ENCODE measurements around the gene NCOR1.
A peak's percentile ranks its signal among the peaks of the same experiment; 100 is the strongest.

Gene NCOR1

DNA sequence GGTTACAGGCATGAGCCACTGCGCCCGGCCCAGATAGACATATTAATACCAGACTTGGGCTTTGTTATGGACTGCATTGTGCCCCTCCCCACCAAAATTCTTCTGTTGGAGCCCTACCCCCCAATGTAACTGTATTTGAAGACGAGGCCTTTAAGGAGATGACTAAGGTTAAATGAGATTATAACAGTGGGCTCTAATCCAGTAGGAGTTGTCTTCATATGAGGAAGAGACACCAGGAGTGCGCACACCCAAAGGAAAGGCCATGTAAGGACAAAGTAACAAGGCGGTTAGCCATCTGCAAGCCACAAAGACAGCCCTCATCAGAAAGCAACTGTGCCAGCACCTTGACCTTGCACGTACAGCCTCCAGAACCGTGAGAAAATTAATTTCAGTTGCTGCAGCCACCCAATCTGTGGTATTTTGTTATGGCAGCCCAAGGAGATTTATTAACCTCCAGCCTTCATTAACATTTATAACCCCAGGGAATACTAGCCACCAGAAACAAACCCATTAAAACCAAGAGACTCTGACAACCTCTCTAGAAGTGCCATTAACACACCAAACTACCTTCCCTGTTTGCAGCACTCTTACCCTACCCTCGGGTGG is 108.1 kb downstream of the NCOR1 start:
- Mint-ChIP-seq H3K27ac (peak overlapping the region; percentile 9), H3K27me3 (no peaks in the 10 kb centered on the region), H3K4me3 (no peak overlapping the region), H3K4me1 (no peaks in the 10 kb centered on the region), H3K9me3 (no peaks in the 10 kb centered on the region), H3K36me3 (ENCODE audit: low read depth) (peaks cover 30% of the 10 kb centered on the region)
- ATAC-seq (no peak), DNase-seq (no peak)

DNA sequence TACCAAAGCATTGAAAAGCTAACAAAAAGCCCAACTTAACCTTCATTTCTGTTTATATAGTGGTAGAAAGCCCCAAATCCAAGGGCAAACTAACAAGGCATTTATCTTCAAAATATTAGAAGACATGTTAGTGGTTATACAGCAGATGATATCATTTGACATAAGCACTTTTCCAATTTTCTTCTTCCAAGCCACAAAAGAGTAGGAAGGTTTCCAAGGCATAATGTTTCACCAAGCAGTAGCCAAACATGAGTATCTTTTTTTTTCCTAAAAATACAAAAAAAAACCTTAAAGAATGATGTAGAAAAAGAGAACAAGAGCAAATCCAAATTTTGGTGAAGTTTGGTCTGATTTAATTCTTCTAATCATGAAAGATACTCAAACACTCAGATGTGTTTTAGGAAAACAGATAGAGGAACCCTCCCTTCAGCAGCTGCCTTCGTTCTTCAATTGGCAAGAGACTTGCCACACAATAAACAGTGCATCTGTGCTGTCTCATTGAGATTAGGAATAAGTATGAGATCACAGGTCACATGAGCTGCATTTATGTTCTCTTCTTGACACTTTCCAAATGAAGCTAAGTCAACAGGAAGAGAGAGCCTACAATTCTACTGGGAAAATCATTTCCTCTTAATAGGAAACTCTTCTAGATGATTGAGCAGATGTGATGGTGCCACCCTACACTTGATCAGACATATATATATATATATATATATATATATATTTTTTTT is 109.0 kb downstream of the NCOR1 start:
- H3K27me3 Mint-ChIP-seq = no peaks in the 10 kb centered on the region
- ATAC-seq (no peak), DNase-seq (no peak)
- no peaks in the 10 kb centered on the region for H3K4me1 Mint-ChIP-seq
- no peak overlapping the region for H3K27ac Mint-ChIP-seq
- no peaks in the 10 kb centered on the region for H3K9me3 Mint-ChIP-seq
- H3K36me3 Mint-ChIP-seq (ENCODE audit: low read depth) = peaks cover 35% of the 10 kb centered on the region
- no peak overlapping the region for H3K4me3 Mint-ChIP-seq

DNA sequence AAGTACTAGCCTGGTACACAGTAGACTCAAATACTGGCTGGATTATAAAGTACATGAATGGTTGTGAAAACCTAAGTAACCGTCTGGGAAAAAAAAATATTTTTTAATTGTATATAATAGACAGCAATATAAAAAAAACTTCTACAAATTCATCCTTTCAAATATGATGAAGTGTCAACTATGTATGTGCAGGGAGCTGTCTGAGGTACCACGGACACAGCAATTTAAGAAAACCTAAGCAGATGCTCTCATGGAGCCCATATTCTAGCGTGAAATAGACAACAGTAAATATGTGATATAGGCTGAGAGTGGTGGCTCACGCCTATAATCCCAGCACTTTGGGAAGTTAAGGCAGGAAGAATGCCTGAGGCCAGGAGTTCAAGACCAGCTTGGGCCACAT is 111.1 kb downstream of the NCOR1 start:
- H3K36me3 Mint-ChIP-seq (ENCODE audit: low read depth) = peaks cover 42% of the 10 kb centered on the region
- H3K4me1 Mint-ChIP-seq = no peaks in the 10 kb centered on the region

GRCh38 chr17:16101440-16101839 is 113.9 kb downstream of the NCOR1 start:
- H3K27ac Mint-ChIP-seq = peak overlapping the region; percentile 26
- no peak for ATAC-seq
- H3K36me3 Mint-ChIP-seq (ENCODE audit: low read depth) = peaks cover 53% of the 10 kb centered on the region
- no peaks in the 10 kb centered on the region for H3K27me3 Mint-ChIP-seq
- no peaks in the 10 kb centered on the region for H3K4me1 Mint-ChIP-seq
- H3K4me3 Mint-ChIP-seq = no peak overlapping the region
- H3K9me3 Mint-ChIP-seq = no peaks in the 10 kb centered on the region
- no peak for DNase-seq

More for the DNA sequence above, 111.1 kb downstream of the NCOR1 start:
- Mint-ChIP-seq H3K4me3 (no peak overlapping the region), H3K9me3 (no peaks in the 10 kb centered on the region), H3K27me3 (no peaks in the 10 kb centered on the region), H3K27ac (no peak overlapping the region)
- no peak for DNase-seq
- no peak for ATAC-seq

DNA sequence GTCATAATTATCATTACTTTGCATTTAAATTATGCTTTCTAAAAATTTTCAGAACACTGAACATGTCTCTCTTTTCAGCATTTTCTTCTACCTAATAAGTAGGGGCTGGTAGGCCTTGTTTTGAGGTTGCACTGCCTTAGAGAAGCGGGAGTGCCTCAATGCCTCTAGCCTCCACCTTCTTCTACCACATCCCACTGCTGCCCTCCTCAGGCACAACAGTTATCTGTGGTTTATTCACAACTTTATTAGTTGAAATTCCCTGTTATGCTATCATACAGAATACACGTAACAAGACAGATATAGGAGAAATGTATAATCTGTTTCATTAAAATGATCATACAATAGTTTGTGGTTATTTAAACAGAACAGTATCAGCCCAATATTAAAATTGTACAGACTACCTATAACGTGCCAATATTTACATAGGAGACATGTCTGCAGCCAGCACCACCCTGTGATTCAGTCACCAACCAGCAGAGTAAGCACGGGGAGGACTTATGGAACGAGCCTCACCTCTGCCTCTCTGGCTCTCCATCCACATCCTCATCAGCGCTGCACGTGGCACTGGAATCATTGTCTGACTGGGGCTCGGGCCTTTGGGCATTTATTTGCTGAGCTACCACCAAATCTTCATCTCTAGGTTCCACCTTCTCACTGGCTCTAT is 114.5 kb downstream of the NCOR1 start:
- no peak for DNase-seq
- Mint-ChIP-seq H3K4me3 (no peak overlapping the region), H3K27me3 (no peaks in the 10 kb centered on the region), H3K36me3 (ENCODE audit: low read depth) (peaks cover 53% of the 10 kb centered on the region), H3K9me3 (no peaks in the 10 kb centered on the region), H3K27ac (peak overlapping the region; percentile 26), H3K4me1 (no peaks in the 10 kb centered on the region)
- ATAC-seq = no peak

DNA sequence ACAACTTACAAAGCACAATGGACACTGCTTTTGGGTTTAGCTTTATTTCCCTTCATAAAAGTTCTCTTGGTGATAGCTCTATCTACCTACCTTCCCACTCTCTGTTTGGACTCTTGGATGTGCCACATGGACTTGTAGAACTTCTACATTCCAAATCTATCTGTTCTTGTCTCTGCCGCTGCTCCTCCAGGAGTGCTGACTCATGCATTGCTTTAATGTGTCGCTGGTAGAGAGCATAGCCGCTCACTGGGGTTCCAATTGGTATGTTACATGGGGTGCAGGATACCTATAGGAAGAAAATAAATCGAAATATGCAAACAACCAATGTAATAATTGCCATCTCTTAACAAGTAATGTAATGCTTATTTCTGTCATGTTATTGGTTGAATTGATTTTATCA is 123.6 kb downstream of the NCOR1 start:
- ATAC-seq = no peak
- Mint-ChIP-seq H3K36me3 (ENCODE audit: low read depth) (peaks cover 36% of the 10 kb centered on the region), H3K4me1 (peaks cover 7% of the 10 kb centered on the region), H3K9me3 (no peaks in the 10 kb centered on the region), H3K27me3 (no peaks in the 10 kb centered on the region), H3K4me3 (no peak overlapping the region), H3K27ac (no peak overlapping the region)
- no peak for DNase-seq

- Mint-ChIP-seq H3K9me3 (no peaks in the 10 kb centered on the region), H3K27me3 (no peaks in the 10 kb centered on the region), H3K36me3 (ENCODE audit: low read depth) (peaks cover 48% of the 10 kb centered on the region), H3K27ac (peak overlapping the region; percentile 16), H3K4me1 (peaks cover 23% of the 10 kb centered on the region), H3K4me3 (no peak overlapping the region)
- DNase-seq (no peak), ATAC-seq (no peak)
Measured at GRCh38 chr17:16086957-16087356, 128.4 kb downstream of the NCOR1 start.

GRCh38 chr17:16085066-16085699 is 130.2 kb downstream of the NCOR1 start:
- Mint-ChIP-seq H3K4me3 (no peak overlapping the region), H3K9me3 (no peaks in the 10 kb centered on the region)

GRCh38 chr17:16083223-16083622 is 132.1 kb downstream of the NCOR1 start:
- ATAC-seq (no peak), DNase-seq (no peak)
- no peaks in the 10 kb centered on the region for H3K9me3 Mint-ChIP-seq
- peaks cover 53% of the 10 kb centered on the region for H3K36me3 Mint-ChIP-seq (ENCODE audit: low read depth)
- H3K4me3 Mint-ChIP-seq = no peak overlapping the region
- no peak overlapping the region for H3K27ac Mint-ChIP-seq
- H3K4me1 Mint-ChIP-seq = peaks cover 23% of the 10 kb centered on the region
- H3K27me3 Mint-ChIP-seq = no peaks in the 10 kb centered on the region

More at GRCh38 chr17:16085066-16085699, 130.2 kb downstream of the NCOR1 start:
- Mint-ChIP-seq H3K27ac (no peak overlapping the region), H3K4me1 (peaks cover 23% of the 10 kb centered on the region), H3K36me3 (ENCODE audit: low read depth) (peaks cover 45% of the 10 kb centered on the region), H3K27me3 (no peaks in the 10 kb centered on the region)
- ATAC-seq (no peak), DNase-seq (no peak)

- Mint-ChIP-seq H3K27me3 (no peaks in the 10 kb centered on the region), H3K36me3 (ENCODE audit: low read depth) (peaks cover 54% of the 10 kb centered on the region), H3K9me3 (no peaks in the 10 kb centered on the region), H3K27ac (no peak overlapping the region), H3K4me3 (no peak overlapping the region), H3K4me1 (peaks cover 14% of the 10 kb centered on the region)
- no peak for ATAC-seq
- DNase-seq = no peak
Measured at GRCh38 chr17:16081507-16082087, 133.7 kb downstream of the NCOR1 start.

DNA sequence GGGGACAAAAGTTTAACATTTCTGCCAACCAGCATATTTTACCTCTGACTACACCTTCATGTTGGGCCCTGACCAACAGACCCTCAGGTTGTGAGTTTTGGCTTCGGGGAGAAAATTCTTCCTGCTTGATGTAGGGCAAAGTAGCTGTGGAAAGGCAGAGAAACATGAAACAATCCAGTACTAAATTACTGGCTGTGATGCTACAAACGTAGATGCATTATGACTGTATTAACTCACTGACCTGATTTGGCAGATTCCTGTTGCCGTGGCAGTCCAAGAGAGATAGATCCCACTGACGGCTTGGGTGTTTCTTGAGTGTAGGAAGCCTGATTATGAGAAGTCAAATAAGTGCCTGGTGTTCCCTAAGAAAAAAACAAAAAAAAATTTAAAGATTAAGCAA is 135.0 kb downstream of the NCOR1 start:
- Mint-ChIP-seq H3K9me3 (no peaks in the 10 kb centered on the region), H3K27me3 (no peaks in the 10 kb centered on the region), H3K4me3 (no peak overlapping the region), H3K4me1 (peaks cover 5% of the 10 kb centered on the region), H3K27ac (no peak overlapping the region), H3K36me3 (ENCODE audit: low read depth) (peaks cover 50% of the 10 kb centered on the region)
- DNase-seq = no peak
- ATAC-seq = no peak

DNA sequence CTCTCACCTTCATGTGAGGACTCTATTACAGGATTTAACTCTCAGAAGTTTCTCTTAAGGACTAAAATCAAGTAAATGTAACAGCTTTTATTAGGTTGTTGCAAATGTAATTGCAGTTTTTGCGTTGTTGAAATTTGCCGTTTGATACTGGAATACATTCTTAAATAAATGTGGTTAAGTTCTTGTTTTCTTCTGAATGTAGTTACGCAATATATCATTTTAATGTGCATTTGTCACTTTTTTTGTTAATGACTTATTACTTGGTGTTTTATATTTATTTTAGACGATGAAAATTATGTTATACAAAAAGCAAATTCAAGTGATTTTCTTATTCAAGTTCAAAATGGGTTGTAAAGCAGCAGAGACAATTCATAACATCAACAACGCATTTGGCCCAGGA is 139.4 kb downstream of the NCOR1 start:
- no peaks in the 10 kb centered on the region for H3K9me3 Mint-ChIP-seq
- no peak for ATAC-seq
- no peak overlapping the region for H3K27ac Mint-ChIP-seq
- no peaks in the 10 kb centered on the region for H3K27me3 Mint-ChIP-seq
- H3K36me3 Mint-ChIP-seq (ENCODE audit: low read depth) = peaks cover 41% of the 10 kb centered on the region
- DNase-seq = no peak
- no peak overlapping the region for H3K4me3 Mint-ChIP-seq
- H3K4me1 Mint-ChIP-seq = no peaks in the 10 kb centered on the region

GRCh38 chr17:16074423-16074822 is 140.9 kb downstream of the NCOR1 start:
- Mint-ChIP-seq H3K36me3 (ENCODE audit: low read depth) (peaks cover 44% of the 10 kb centered on the region), H3K27me3 (no peaks in the 10 kb centered on the region), H3K27ac (no peak overlapping the region), H3K9me3 (no peaks in the 10 kb centered on the region), H3K4me1 (no peaks in the 10 kb centered on the region), H3K4me3 (no peak overlapping the region)
- ATAC-seq (no peak), DNase-seq (no peak)

DNA sequence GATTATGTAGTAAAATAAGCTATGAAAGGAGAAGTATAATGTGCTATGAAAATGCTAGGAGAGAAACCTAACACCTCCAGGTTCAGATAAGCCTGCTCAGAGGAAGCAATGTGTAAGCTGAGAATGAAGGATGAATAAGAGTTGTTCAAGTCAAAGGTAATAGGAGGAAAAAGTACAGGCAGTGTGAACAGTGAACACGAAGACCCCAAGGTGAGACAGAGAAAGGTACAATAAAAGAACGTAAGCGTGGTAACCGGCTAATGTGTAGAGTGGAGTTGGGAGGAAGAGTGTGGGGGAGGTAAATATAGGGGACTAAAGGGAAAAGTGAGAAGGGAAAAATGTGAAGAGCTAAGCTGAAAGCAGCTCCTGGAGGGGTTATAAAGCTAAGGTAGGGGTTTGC is 141.5 kb downstream of the NCOR1 start:
- no peak for ATAC-seq
- DNase-seq = no peak
- no peak overlapping the region for H3K4me3 Mint-ChIP-seq
- no peaks in the 10 kb centered on the region for H3K27me3 Mint-ChIP-seq
- no peak overlapping the region for H3K27ac Mint-ChIP-seq
- peaks cover 48% of the 10 kb centered on the region for H3K36me3 Mint-ChIP-seq (ENCODE audit: low read depth)
- no peaks in the 10 kb centered on the region for H3K9me3 Mint-ChIP-seq
- peaks cover 3% of the 10 kb centered on the region for H3K4me1 Mint-ChIP-seq
